Activated CD4-positive, CD25-positive, alpha-beta regulatory T cell treated with anti-CD3 and anti-CD28 coated beads, Interleukin-2, amount 50 U/mL, for 72 hours (primary cell): ENCODE results near the gene CAMK2N1.
"Not testable (repeated sequence)": the region's sequence is repeated elsewhere in the genome, so short reads cannot be mapped to it uniquely, and the experiment has no call there.

ENCODE experiments used
- DNase-seq: peaks from one replicate; pipeline ENCODE4 v3.0.0; 2021

Gene CAMK2N1

DNA sequence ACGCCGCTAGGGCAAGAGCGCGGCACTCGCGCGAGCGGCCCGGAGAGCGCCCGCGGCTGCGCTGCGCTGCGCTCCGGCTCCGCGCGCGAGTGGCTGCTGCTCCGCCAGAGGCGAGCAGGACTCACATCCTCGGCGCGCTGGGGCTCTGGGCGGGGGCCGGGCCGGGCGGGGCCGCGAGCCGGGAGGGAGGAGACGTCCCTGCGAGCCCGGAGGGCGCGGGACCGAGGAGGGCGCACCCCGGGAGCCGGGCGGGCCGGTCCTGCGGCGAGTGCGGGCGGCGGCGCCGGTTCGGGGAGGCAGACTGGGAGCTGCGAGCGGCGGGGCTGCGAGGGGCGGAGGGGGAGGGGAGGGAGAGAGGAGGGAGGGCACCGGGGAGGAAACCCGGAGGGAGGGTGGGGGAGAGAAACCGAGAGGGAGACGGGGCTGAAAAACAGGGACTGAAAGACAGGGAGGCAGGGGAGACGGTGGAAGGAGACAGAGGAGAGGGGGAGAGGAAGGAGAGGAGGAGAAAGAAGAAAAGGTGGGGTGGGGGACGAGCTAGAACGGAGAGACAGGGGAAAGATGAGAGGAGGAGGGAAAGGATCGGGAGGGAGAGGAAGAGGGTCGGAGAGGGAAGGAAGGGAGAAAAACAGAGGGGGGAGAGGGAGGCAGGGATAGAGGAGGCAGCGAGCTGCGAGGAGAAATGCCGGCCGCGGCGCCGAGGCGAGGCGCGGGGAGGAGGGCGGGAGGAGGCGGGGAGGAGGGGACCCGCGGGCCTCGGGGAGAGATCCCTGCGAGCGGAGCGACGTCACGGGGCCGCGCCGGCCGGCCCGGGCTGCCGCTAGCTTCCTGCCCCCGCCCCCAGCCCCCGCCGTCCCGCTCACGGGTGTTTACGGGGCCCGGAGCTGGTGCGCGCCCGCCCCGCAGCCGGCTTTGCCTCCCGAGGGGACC lies at the start of gene CAMK2N1:
TSS of gene CAMK2N1 (minus strand) at position 684 of the 930 bp plus-strand sequence. CDS start 831 bp downstream, outside the sequence.
- DNase-seq, result peak; percentile 49

DNA sequence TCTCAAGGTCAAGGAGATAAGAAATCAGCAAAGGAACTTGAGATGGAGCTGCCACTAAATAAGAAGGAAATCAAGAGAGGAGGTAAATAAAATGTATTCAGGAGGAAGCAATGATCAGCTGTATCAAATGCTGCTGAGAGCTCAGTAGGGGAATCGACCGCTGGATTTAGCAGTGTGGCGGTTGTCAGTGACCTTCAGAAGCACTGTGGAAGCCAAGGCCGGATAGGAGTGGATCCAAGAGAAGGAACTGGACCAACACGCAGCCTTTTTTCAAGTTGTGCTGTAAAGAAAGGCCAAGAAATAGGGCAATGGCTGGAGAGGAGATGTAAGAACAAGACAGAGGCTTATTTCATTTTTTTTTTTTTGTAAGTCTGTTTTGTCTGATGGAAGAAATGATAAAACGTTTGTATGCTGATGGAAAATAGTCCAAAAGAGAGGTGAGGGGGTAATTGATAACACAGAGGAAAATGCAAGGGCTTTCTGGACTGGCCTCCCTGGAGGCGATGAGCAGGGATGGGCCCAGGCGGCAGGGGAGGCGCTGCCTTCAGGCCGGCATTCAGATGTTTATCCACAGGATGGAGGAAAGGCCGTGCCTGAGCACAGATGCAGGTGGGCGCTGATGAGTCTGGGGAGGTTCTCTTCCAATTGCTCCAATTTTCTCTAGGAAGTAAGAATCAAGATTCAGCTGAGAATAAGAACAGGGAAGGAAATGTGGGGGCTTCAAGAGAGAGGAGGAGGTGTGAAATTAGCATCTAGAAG lies 48.8 kb upstream of the CAMK2N1 start:
- DNase-seq, result no peak

DNA sequence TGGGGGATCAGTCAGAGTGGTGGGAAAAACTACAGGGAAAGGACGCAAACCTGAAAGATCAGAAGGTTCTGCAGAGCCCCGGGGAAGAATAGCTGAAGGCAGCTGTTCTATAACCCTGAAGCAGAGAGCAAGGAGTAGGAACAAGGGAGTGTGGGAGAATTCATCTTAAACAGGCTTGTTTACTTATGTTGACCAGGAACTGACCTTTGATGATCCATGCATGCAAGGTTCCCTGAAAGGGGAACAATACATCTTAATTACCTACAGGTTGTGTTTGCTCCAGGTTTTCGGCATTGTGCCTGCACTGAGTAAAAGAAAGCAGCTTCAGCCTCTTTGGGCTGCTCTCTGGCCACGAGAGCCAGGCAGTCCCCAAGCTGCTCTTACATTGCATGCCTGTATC lies 47.6 kb upstream of the CAMK2N1 start:
- DNase-seq, result no peak

DNA sequence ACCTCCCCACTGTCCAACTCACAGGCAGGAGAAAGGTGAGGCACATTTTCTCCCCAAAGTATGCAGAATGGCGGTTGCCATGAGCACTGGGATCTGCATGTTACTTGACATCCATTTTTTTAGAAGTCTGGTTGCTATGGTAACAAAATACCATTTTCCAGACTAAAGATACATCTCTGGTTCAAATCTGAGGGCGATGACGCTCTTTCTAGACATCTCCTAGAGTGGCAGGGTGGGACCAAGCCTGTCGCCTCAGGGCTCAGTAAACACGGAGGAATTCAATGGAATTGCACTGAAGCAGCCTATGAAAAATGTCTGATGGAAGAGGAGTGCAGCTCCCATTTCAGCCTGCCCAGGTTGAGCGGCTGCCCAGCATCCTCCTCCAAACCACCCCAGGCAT lies 44.9 kb upstream of the CAMK2N1 start:
- no peak for DNase-seq

DNA sequence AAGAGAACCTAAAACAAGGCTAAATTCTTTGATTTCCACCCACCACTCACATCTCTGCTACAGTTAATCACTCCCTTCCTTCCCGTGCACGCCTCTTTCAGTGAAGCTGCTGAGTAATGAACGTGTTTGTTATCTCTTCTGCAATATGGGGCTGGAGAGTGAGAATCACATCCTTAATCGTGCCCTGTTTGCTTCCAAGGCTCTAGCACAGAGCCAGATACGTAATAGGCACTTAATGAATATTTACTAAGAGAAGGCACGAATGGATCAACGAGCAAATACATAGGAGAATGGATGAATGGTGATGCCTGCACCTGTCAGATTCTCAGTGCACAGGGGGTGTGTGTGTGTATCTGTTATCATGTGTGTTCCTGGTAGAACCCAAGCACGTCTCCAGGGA lies 44.3 kb upstream of the CAMK2N1 start:
- DNase-seq, result no peak

DNA sequence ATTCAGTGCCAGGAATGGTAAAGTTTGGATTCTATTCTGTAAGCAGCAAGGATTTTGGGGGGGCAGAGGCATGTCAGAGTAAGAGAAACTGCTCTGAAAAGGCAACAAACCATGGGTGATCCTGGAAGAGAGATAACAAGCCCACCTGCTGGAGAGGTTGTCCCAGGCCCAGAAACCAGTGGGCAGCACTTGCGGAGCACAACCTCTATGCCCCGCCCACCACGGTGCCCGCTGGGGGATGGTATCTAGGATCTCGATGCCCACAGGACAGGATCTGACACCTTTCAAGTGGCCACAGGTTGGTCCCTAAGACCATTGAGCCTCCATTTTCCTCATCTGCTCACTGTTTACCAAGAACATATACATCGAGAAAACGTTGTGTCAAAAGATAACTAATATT lies 42.2 kb upstream of the CAMK2N1 start:
- DNase-seq, result no peak

DNA sequence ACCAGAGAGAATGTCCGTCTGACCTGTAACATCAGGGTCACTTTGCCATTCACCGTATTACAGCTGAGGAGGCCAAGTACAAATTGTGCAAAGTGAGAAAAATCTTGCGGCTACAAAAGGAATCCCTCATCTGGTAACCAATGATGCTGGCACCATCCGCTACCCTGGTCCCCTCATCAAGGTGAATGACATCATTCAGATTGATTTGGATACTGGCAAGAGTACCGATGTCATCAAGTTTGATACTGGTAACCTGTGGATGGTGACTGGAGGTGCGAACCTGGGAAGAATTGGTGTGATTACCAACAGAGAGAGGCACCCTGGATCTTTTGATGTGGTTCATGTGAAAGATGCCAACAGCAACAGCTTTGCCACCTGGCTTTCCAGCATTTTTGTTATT lies 40.3 kb upstream of the CAMK2N1 start:
- DNase-seq, result no peak

DNA sequence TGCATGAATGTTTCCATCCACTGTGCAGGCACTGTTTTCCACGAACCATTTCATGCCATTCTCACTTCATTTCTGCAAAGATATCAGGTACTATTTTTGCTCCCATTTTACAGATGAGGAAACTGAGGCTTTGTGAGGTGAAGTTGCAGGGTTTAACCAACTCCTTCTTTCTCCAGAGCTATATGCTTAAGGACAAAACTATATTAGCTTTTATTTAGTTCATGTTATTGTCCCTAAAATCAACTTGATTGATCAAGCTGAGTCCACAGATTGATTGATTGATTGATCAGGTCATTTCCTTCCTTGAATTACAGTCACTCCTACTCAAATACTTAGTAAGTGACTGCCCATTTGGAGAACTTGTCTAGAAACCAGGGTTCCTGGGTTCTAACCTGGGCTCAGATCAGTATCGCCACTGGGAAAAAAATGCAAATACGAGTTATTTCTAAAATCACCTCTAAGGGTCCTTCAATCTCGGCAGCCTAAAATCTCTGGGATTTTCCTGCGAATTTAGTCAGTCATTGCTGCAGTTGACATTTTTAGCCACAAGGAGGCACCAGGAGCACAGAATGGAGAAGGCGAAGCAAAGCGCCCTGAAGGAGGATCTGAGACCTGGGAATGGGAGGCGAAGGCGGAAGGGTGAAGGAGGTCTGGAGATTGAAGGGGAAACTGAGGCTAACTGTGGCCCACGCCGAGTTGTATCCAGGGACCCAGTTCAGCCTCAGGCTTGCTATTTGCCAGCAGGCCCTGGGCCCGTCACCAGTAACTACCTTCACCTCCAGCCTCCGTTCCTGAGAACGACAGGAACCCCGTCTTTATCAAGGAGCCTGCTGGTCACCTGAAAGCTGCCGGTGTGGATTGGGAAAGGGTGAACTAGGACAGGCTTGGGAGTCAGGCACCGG lies 36.2 kb upstream of the CAMK2N1 start:
- peak; percentile 62 for DNase-seq

DNA sequence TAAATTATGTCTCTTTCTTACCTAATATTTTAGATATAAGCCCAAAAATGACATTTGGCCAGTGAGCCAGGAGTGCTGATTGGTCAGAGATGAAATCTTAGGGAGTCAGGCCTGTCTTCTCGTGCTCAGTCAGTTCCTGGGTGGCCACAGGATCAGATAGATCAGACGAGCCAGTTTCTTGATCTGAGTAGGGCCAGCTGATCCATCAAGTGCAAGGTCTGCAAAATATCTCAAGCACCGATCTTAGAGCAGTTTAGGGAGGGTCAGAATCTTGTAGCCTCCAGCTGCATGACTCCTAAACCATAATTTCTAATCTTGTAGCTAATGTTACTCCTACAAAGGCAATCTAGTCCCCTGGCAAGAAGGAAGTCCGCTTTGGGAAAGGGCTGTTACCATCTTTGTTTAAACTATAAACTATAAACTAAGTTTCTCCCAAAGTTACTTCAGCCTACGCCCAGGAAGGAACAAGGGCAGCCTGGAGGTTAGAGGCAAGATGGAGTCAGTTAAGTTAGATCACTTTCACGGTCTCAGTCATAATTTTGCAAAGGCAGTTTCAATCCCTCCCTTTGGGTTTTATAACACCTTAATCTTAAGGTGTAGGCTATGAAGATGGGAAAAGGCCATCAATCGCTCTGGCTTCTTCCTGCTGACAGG lies 33.7 kb upstream of the CAMK2N1 start:
- DNase-seq, result not testable (repeated sequence)

DNA sequence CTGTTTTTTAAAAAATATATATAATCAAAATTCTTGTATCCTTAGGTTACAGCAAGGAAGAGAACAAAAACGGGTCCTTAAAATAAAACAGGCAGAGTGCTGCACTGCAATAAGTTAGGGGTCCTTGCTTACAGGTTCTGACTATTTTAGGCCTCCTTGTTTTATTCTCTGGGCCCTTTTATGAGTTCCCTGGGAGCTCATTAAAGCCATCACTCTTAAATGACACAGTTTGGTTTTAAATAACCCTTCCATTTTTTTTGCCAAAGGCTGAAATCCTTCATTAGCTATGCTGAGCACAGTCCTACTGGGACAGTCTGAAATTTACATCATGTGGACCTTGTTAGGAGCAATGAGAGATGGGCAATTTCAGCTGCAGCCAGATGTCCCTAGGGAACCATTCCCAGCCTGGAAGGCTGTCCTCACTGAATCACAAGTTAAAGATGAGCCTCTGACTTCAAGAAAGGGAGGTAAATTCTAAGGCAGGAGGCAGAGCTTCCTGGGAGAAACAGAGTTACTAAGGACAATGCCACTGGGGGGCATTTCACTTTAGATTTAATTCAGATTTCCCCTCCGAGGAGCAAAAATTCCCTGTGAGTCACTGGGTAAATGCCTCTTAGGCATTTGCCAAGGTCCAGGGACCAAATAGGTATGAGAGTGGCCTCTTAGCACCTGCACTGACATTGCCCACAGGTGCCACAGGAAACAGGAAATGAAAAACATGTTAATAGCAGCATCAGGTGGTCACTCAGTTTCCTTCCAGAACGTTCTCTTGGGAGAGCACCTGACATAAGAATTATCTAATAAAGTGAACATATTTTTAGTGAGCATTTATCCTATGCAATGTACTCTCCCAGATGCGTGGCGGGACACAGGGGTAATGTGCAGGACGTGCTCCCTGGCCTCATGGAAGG lies 25.8 kb upstream of the CAMK2N1 start:
- no peak for DNase-seq

DNA sequence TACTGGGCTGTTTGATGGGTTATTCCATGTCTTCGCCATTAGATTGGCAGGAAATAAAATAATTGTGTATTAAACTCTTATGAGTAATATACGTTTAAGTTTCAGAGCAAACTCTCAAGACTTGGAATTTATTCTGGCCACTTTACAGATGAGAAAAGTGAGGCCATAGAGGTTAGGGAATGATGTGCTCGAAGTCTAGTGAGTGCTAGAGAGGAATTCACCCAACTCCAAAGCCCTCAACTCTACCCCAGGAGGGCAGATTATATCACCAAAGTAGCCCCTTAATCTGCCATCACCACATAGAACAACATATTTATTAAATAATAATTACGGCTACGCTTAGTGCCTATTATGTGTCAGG lies 22.4 kb upstream of the CAMK2N1 start:
- no peak for DNase-seq

DNA sequence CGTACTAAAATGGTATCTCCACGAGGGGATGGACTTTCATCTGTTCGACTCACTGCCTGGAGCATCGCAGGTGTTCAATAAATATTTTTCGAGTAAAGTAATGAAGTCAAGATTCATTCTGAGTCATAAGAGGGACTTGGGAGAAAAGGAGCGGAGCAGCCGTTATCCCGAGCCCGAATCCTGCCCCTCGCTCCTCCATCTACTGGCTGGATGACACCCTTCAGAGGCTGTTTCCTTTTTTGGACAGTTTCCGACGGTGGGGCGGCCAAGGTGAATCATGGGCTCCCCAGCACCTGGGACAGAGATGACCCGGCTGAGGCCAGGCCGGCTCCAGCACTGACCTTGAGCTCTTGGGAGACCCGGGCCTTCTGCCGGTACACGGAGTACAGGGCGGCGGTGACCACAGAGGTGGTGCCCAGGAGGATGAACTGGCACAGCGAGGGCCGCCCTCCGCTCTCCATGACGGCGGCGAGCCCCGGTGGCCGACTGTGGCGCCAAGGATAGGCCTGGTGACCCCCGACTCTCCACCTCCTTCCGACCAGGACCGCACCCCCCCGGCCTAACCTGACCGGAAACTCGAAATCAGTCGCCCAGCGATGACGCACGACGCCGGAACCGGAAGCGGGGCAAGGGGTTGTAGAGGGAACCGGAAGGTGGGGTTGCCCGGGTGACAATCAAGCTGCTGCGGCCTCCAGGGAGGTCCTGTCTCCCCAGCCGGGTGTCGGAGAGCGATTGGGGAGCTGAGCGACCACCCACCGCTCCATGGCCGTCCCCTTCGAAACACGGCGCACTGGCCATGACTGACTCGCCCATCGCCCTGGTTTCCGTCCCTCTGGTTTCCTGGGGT lies 21.8 kb upstream of the CAMK2N1 start, which contains the start of gene MUL1:
TSS of gene MUL1 (minus strand) at position 588 of the 847 bp plus-strand sequence. CDS start at position 461, 127 bp downstream.
- DNase-seq, result peak; percentile 96

DNA sequence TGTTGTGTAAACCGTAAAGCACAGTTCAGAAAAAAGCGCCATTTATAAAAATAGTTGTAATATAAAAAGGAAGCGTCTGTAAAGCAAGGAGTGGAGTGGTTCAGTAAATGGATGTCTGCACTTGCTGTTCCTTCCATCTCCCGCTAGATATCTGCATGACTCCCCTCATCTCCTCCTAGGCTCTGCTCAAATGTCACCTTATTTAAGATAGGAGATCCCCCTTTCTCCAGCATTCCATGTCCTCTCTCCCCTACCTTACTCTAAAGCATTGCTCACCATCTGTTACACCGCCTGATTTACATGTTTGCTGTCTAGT lies 21.2 kb upstream of the CAMK2N1 start:
- no peak for DNase-seq

DNA sequence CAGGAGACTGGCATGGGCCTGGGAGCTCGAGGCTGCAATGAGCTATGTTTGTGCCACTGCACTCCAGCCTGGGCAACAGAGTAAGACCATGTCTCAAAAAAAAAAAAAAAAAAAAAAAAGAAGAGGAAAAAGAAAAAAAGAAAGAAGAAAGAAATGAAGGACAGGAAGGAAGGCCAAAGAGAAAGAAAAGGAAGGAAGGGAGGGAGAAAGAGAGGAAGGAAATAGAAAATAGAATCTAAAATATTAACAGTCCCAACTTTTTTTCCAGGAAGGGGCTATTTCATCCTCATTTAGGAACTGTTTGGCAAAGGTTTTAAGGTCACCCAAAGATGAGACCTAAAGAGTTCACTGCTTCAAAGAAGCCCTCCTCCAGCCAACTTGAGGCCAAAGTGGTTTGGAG lies 19.5 kb upstream of the CAMK2N1 start:
- no peak for DNase-seq

DNA sequence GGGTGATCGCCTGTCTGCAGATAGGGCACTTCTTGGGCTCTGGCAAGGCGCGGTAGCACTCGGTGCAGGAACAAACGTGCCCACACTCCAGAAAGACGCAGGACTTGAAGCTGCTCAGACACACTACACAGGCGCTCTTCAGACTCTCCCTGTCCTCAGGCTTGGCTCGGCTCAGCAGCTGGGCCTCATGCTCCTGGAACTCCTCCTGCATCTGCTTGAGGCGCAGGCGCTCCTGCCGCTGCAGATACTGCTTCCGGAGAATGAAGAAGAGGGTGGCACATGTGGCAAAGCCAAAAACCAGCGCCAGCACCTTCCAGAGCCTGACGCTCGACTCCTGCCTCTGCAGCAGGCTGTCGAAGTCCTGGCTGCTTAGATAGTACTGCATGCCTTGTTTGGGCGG lies 14.7 kb upstream of the CAMK2N1 start:
- DNase-seq, result no peak

DNA sequence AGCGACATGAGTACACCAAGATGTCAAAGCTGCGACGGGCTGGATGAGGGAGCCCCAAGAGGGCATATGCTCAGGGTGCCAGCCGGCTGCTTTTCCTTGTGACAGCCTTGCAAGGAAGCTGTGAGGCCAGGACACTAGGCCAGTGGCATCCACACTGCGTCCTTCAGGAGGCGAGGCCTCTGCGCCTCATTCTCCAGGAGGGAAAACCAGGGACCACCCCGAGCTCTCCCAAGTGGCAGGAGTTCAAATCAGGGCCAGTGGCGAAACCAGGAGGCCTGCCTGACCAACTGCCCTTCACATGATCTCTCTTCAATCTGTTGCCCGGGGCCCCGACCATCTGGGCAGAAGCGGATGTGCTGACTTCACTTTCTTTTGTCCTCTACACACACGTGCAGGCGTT lies 13.7 kb upstream of the CAMK2N1 start:
- DNase-seq, result no peak

DNA sequence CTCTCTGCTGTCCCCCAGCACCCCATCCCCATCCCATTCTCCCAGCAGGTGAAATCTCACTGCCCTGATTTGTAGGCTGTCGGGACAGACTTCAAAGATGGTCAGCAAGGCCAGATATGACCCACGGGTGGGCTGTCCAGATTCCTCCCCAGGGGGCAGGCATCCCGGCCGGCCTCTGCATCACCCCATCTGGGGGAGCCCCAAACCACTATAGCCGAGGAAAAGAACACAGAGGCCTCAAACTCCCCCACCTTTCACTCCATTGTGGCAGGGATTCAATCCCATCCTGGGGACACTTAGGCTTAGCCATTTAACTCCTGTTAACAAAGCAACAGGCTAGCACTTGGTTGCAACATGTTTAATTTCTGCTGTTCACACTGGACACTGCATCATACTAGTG lies 13.1 kb upstream of the CAMK2N1 start:
- no peak for DNase-seq

DNA sequence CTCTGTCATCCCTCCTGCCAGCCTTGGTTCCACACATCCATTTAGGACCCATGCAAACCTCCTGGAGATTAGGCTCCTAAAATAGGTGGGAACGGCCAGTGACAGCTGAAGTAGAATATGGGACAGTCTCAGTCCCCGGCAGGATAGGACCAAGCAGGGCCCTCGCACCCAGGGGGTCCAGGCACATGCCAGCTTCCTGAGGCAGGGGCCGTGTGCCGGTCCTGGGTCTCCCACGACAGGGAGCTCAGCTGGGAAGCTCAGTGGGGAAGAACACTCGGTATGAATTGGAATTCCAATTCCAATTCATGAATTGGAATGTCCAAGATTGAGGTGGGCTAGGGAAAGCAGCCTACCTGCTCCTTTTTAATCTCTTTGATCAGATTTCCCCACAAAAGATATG lies 12.1 kb upstream of the CAMK2N1 start:
- no peak for DNase-seq

DNA sequence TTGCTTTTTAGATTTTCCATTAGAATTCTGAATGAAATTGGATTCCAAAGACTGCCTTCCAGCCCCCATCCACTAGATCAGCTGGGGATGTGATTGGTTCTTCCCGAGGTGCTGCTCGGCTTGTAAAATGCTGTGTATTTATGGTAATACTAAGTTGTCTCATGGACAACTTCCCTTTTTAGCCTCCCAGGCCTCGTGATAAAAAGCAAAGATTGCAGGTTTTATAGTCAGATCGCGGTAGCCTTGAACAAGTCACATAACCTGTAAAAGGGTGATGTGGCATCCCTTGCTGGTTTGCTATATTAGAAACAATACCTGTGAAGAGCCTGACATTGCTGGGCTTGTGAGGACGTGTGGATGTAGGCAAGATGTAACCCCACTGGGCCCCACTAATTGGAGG lies 11.5 kb upstream of the CAMK2N1 start:
- no peak for DNase-seq

DNA sequence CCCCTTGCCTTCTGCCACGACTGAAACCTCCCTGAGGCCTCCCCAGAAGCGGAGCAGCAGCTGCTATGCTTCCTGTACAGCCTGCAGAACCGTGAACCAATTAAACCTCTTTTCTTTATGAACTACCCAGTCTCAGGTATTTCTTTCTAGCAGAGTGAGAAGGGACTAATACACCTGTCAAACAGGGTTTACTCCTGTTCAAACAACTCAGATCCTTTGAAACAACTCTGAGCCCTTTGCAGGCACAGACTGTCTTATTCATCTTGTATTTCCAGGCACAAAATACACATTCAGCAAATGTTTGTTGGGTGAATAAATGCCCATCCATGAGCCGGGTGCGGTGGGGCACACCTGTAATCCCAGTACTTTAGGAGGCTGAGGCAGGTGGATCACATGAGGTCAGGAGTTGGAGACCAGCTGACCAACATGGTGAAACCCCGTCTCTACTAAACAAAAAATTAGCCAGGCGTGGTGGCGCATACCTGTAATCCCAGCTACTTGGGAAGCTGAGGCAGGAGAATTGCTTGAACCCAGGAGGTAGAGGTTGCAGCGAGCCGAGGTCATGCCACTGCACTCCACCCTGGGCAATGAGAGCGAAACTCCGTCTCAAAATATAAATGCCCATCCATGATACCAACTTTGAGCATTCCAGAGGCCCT lies 10.8 kb upstream of the CAMK2N1 start:
- not testable (repeated sequence) for DNase-seq
